ENCODE results near the gene KISS1. TPM values are rescaled to one million over a fixed set of nuclear protein-coding genes. Genes with fewer than 3 reads are reported as not detected.

Gene KISS1
- total RNA-seq, 1 donor from 2014 or later = not detected

DNA sequence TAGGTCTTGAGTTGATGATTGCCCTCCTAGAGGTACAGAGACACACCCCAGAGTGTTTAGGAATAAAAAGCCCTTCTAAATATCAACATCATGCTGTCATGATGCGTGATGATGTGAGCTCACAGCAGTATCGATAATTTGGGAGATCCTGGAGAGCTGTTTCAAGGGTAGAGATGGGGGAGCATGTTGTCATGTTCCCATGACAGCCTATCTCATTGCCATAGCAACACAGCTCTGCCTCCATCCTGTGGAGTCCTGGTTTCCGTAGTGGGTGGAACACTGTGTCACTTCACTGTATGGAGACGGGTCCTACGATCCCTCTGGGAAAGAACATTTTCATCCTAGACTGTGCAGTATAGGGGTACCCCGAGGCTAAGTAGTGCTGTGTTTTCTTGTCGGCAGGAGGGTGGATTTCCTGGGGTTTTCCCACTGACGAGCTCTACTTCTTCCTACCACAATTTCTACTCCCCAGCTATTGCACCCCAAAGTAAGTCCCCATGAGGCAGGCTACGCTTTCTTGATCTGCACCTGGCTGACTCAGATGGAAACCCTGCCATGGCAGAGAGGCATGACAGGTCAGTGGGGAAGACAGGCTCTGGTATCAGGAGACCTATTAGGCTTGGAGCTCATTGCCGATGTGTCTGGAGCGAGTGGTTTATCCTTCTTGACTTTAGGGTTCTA, 7.2 kb downstream of the KISS1 start:
- intact Hi-C loops (cut with DNase I) = no loop called here
- Histone ChIP-seq H3K27ac (no peak overlapping the region), H3K9me3 (no peaks in the 10 kb centered on the region), H3K27me3 (no peaks in the 10 kb centered on the region), H3K36me3 (no peaks in the 10 kb centered on the region), H3K4me1 (peaks cover 19% of the 10 kb centered on the region), H3K4me3 (no peak overlapping the region)
- DNase-seq (ENCODE audit: extremely low spot score in 2 of 2) = no peak
- TF ChIP-seq POLR2A (IDR thresholded peaks at IDR 0.05) = no peak
- TF ChIP-seq, protein P1, sequence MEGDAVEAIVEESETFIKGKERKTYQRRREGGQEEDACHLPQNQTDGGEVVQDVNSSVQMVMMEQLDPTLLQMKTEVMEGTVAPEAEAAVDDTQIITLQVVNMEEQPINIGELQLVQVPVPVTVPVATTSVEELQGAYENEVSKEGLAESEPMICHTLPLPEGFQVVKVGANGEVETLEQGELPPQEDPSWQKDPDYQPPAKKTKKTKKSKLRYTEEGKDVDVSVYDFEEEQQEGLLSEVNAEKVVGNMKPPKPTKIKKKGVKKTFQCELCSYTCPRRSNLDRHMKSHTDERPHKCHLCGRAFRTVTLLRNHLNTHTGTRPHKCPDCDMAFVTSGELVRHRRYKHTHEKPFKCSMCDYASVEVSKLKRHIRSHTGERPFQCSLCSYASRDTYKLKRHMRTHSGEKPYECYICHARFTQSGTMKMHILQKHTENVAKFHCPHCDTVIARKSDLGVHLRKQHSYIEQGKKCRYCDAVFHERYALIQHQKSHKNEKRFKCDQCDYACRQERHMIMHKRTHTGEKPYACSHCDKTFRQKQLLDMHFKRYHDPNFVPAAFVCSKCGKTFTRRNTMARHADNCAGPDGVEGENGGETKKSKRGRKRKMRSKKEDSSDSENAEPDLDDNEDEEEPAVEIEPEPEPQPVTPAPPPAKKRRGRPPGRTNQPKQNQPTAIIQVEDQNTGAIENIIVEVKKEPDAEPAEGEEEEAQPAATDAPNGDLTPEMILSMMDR (IDR thresholded peaks at IDR 0.05) = no peak

GRCh38 chr1:204186597-204186996, 9.7 kb downstream of the KISS1 start:
- Histone ChIP-seq H3K27ac (no peak overlapping the region), H3K27me3 (no peaks in the 10 kb centered on the region), H3K4me1 (peaks cover 19% of the 10 kb centered on the region), H3K36me3 (no peaks in the 10 kb centered on the region), H3K4me3 (no peak overlapping the region), H3K9me3 (no peaks in the 10 kb centered on the region)
- intact Hi-C loops (cut with DNase I) = no loop called here
- no peak for DNase-seq (ENCODE audit: extremely low spot score in 2 of 2)
- TF ChIP-seq POLR2A (IDR thresholded peaks at IDR 0.05) (no peak), POLR2AphosphoS5 (IDR thresholded peaks at IDR 0.05; ENCODE audit: insufficient read depth in 1 of 2, low read depth in 1 of 2) (no peak)
- TF ChIP-seq, protein P1 (IDR thresholded peaks at IDR 0.05) = no peak

DNA sequence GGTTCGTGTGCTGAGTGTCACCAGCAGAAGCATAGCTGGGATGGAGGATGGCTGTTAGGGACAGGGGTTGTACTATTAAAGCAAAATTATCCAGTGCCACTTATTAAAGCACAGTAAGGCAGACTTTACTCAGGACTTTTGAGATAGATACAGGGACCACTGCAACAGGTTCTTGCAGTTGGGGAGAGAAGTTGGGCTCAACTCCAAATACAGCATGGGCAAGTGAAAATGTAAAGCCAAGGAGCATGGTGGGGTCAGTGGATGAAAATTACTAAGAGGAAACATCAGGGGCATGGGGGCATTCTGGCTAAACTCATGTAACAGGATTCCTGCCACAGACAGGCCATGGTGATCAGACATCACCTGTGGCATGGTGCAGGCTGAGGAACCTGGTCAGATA, 15.2 kb downstream of the KISS1 start:
- no peak for DNase-seq (ENCODE audit: extremely low spot score in 2 of 2)

DNA sequence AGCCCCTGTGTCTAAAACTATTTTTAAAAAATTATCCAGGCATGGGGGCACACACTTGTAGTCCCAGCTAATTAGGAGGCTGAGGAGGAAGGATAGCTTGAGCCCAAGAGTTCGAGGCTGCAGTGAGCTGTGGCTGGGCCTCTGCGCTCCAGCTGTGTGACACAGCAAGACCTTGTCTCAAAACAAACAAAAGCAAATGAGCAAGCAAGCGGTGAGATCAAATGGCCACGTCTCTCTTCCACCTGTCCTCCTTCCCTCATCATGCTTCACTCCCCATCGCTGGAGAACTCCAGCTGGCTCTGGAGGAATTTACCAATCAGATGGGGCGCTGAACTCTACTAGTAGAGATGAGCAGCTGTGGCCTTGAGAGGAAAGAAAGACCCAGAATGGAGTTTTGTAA, 16.2 kb downstream of the KISS1 start:
- Histone ChIP-seq H3K27me3 (no peaks in the 10 kb centered on the region), H3K36me3 (no peaks in the 10 kb centered on the region), H3K9me3 (no peaks in the 10 kb centered on the region), H3K4me3 (no peak overlapping the region), H3K27ac (no peak overlapping the region), H3K4me1 (no peaks in the 10 kb centered on the region)
- TF ChIP-seq POLR2AphosphoS5 (IDR thresholded peaks at IDR 0.05; ENCODE audit: insufficient read depth in 1 of 2, low read depth in 1 of 2) (no peak), POLR2A (IDR thresholded peaks at IDR 0.05) (no peak)
- TF ChIP-seq, protein P1 (IDR thresholded peaks at IDR 0.05) = no peak
- DNase-seq (ENCODE audit: extremely low spot score in 2 of 2) = no peak
- intact Hi-C loops (cut with DNase I) = no loop called here

More for the DNA sequence above, 15.2 kb downstream of the KISS1 start:
- Histone ChIP-seq H3K36me3 (no peaks in the 10 kb centered on the region), H3K9me3 (no peaks in the 10 kb centered on the region), H3K4me3 (no peak overlapping the region), H3K27ac (no peak overlapping the region), H3K4me1 (no peaks in the 10 kb centered on the region), H3K27me3 (no peaks in the 10 kb centered on the region)
- intact Hi-C loops (cut with DNase I) = no loop called here
- TF ChIP-seq, protein P1 (IDR thresholded peaks at IDR 0.05) = no peak

DNA sequence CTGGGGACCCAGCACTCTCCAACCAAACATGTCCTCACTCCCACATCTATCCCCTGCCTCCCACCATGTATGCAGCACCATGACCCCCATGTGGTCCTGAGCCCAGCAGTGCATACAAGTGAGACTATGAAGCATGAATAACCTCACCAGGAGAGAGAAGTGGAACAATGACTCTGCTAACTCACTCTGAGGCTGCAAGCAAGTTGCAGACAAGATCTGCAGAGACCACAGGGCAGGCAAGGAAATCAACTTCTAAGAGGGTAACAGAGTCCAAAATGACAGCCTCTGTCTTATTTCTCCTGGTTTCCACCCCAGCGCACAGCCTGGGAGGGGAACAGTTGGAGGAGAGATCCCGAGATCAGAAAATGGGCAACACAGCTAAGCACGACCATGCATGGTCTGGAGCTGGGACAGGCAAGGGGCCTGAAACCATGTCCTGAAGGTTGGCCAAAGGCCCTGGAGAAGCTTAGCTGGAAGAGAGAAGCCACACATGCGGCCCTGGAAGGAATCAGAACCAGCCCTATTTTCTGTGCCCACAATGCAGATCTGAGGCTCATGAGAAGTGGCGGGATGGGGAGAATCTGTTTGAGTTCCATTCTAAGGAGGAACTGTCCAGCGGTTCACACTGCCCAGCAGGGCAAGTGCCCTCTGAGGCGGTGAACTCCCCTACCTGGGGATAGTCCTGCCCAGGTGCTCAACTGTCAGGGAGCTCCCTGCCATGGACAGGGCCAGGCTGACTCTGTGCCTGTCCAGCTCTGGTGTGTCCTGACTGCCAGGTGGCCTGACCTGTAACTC, 17.6 kb downstream of the KISS1 start:
- intact Hi-C loops (cut with DNase I) = no loop called here
- DNase-seq (ENCODE audit: extremely low spot score in 2 of 2) = no peak
- no peaks in the 10 kb centered on the region for H3K27me3 ChIP-seq

More for the DNA sequence above, 17.6 kb downstream of the KISS1 start:
- Histone ChIP-seq H3K9me3 (no peaks in the 10 kb centered on the region), H3K4me1 (no peaks in the 10 kb centered on the region), H3K4me3 (no peak overlapping the region), H3K36me3 (no peaks in the 10 kb centered on the region), H3K27ac (no peak overlapping the region)
- TF ChIP-seq POLR2A (IDR thresholded peaks at IDR 0.05) (no peak), POLR2AphosphoS5 (IDR thresholded peaks at IDR 0.05; ENCODE audit: insufficient read depth in 1 of 2, low read depth in 1 of 2) (no peak)
- TF ChIP-seq, protein P1 (IDR thresholded peaks at IDR 0.05) = no peak

Measured in vagina (tissue), 2 donors.